ENCODE measurements around the gene APP. TPM values are rescaled to one million over a fixed set of nuclear protein-coding genes. Genes with fewer than 3 reads are reported as not detected.
A peak's percentile ranks its signal among the peaks of the same experiment; 100 is the strongest.

Gene APP
- total and polyA plus RNA-seq, 2 experiments from 2014 or later: 55.7 to 316 TPM

DNA sequence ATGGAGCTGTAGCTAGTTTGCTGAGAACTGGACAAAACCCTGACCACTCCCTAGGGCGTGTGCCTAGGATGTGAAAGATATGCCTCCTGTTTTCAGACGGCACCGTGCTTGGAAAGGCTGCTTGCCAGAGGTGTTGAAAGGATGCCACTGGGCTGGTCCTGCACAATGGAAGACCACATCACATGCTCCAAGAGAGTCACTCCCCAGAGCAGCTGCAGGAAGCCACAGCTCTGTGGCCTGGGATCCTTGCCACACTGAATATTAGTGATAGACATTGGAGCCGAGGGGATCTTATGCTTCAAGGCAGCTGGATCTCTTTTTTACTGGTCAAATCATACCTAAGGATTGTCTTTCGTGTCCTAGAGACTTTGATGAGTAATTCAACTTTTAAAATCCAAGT is 6.6 kb upstream of the APP start:
- H3K4me3 ChIP-seq: no peak overlapping the region
- no peaks in the 10 kb centered on the region for H3K27me3 ChIP-seq
- 78% methylated on average over 5 of the region's 5 CpGs for WGBS (ENCODE audit: low lambda C conversion rate, missing lambda C conversion rate)
- H3K27ac ChIP-seq: no peak overlapping the region
- no peaks in the 10 kb centered on the region for H4K20me1 ChIP-seq (ENCODE audit: insufficient read depth, poor library complexity, severe bottlenecking)
- H3K4me1 ChIP-seq (ENCODE audit: insufficient read depth): no peaks in the 10 kb centered on the region
- H3K4me2 ChIP-seq: no peak overlapping the region
- no peak overlapping the region for H2AFZ ChIP-seq
- TF ChIP-seq EZH2phosphoT487 (IDR thresholded peaks at IDR 0.05; ENCODE audit: low read depth, severe bottlenecking, unreplicated experiment) (no peak), EZH2 (IDR thresholded peaks at IDR 0.05; ENCODE audit: borderline replicate concordance) (no peak)
- TF ChIP-seq, protein P1, sequence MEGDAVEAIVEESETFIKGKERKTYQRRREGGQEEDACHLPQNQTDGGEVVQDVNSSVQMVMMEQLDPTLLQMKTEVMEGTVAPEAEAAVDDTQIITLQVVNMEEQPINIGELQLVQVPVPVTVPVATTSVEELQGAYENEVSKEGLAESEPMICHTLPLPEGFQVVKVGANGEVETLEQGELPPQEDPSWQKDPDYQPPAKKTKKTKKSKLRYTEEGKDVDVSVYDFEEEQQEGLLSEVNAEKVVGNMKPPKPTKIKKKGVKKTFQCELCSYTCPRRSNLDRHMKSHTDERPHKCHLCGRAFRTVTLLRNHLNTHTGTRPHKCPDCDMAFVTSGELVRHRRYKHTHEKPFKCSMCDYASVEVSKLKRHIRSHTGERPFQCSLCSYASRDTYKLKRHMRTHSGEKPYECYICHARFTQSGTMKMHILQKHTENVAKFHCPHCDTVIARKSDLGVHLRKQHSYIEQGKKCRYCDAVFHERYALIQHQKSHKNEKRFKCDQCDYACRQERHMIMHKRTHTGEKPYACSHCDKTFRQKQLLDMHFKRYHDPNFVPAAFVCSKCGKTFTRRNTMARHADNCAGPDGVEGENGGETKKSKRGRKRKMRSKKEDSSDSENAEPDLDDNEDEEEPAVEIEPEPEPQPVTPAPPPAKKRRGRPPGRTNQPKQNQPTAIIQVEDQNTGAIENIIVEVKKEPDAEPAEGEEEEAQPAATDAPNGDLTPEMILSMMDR (IDR thresholded peaks at IDR 0.05; ENCODE audit: poor library complexity): no peak
- DNase-seq (ENCODE audit: low spot score): no peak
- no peaks in the 10 kb centered on the region for H3K79me2 ChIP-seq
- no peaks in the 10 kb centered on the region for H3K36me3 ChIP-seq (replicated peaks; ENCODE audit: insufficient read depth, low read depth)
- H3K9me2 ChIP-seq (replicated peaks; ENCODE audit: insufficient read depth): no peaks in the 10 kb centered on the region
- H3K9me3 ChIP-seq (ENCODE audit: low read depth): no peaks in the 10 kb centered on the region

DNA sequence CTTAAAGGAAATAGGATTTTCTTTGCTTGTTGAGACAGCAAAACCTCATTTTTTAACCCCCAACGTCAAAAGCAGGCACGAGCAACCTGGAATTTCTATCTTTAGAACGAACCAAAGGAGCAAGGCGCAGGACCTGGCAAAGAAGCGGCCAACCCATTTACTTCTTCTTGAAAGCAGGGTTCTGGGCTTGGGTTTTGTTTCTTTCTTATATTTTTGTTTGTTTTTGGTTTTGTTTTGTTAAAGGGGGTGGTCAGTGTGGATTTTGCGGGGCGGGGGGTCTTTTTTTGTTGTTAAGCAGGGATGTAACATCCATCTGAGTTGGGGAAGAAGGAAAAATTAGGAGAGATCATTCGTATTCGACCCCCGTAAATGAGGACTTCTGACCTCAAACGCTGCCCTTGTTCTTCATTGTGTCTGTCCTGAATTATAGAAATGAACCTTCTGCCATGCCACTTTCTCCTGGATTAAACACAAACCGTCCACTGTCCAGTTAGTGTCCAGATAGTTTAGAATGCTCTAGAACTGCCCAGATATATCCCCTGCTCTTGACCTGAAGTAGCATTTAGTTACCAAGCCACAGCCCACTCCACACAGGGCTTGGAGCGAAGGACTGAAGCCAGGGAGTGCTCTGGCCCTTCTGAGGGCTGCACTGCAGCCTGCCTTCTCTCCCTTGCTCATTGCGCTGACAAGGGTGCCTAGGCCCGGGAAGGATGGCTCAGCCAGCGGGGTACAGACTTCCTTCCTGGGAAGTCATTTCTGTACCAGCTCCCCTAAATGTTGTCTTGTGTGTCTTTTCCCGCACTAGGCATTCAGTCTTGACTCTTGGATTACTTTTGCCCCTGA is 909 bp upstream of the APP start:
- WGBS (ENCODE audit: low lambda C conversion rate, missing lambda C conversion rate): 61% methylated on average over 16 of the region's 17 CpGs
- DNase-seq (ENCODE audit: low spot score): no peak
- peak overlapping the region; percentile 63 for H3K4me3 ChIP-seq
- no peaks in the 10 kb centered on the region for H3K9me3 ChIP-seq (ENCODE audit: low read depth)
- H3K36me3 ChIP-seq (replicated peaks; ENCODE audit: insufficient read depth, low read depth): no peaks in the 10 kb centered on the region
- H4K20me1 ChIP-seq (ENCODE audit: insufficient read depth, poor library complexity, severe bottlenecking): peaks cover 6% of the 10 kb centered on the region
- peak overlapping the region; percentile 90 for H2AFZ ChIP-seq
- H3K4me1 ChIP-seq (ENCODE audit: insufficient read depth): peaks cover 23% of the 10 kb centered on the region
- no peaks in the 10 kb centered on the region for H3K27me3 ChIP-seq
- H3K4me2 ChIP-seq: peak overlapping the region; percentile 83
- H3K9me2 ChIP-seq (replicated peaks; ENCODE audit: insufficient read depth): no peaks in the 10 kb centered on the region
- peaks cover 37% of the 10 kb centered on the region for H3K79me2 ChIP-seq
- H3K27ac ChIP-seq: peak overlapping the region; percentile 50
- TF ChIP-seq EZH2 (IDR thresholded peaks at IDR 0.05; ENCODE audit: borderline replicate concordance): no peak
- no peak for TF ChIP-seq EZH2phosphoT487 (IDR thresholded peaks at IDR 0.05; ENCODE audit: low read depth, severe bottlenecking, unreplicated experiment)
- TF ChIP-seq, protein P1 (IDR thresholded peaks at IDR 0.05; ENCODE audit: poor library complexity): no peak

DNA sequence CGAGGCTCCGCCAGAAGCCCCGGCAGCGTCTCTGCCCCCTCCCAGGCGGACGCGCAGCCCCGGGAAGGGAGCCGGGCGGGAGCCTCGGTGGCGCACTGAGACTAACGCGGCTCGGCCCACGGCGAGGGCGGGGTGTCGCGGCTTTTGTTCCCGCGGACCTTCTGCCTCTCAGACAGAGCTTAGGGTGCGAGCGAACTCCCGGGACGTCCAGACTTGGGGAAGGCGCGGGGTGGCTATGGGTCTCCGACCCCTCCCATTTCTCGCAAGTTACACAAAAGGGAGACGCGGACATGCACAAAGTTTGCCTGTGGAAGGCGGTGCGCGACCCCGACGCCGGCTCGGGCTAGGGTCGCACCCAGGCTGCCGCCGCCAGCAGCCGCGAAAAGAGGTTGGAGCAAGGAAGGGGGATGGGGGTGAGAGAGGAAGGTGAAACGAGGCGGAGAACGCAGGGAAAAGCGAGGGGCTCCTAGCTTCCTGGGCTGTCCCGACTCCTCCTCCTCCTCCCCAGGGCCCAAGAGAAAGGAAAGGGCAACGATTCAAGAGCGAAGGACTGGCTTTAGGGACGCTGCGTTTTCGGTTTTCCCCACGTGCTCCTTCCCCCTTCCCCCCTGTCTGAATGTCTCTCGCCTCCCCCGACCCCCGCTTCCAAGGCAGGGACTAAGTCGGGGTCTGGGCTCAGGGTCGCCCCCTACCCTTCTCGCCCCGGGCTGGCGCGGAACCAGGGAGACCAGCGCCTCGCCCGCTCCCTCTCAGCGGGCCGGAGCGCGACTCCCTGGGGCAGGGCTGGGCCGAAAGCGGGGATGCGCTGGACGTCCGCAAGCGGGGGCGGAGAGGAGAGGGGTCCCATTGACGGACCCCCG is 729 bp downstream of the APP start:
- no peaks in the 10 kb centered on the region for H3K27me3 ChIP-seq
- no peaks in the 10 kb centered on the region for H3K9me2 ChIP-seq (replicated peaks; ENCODE audit: insufficient read depth)
- no peaks in the 10 kb centered on the region for H3K36me3 ChIP-seq (replicated peaks; ENCODE audit: insufficient read depth, low read depth)
- peaks cover 16% of the 10 kb centered on the region for H4K20me1 ChIP-seq (ENCODE audit: insufficient read depth, poor library complexity, severe bottlenecking)
- peak overlapping the region; percentile 92 for H3K27ac ChIP-seq
- peaks cover 30% of the 10 kb centered on the region for H3K4me1 ChIP-seq (ENCODE audit: insufficient read depth)
- no peaks in the 10 kb centered on the region for H3K9me3 ChIP-seq (ENCODE audit: low read depth)
- H3K79me2 ChIP-seq: peaks cover 53% of the 10 kb centered on the region
- no peak for TF ChIP-seq EZH2 (IDR thresholded peaks at IDR 0.05; ENCODE audit: borderline replicate concordance)
- no peak for TF ChIP-seq EZH2phosphoT487 (IDR thresholded peaks at IDR 0.05; ENCODE audit: low read depth, severe bottlenecking, unreplicated experiment)
- TF ChIP-seq, protein P1 (IDR thresholded peaks at IDR 0.05; ENCODE audit: poor library complexity): no peak
- peak overlapping the region; percentile 99 for H3K4me3 ChIP-seq
- peak; percentile 69 for DNase-seq (ENCODE audit: low spot score)
- H2AFZ ChIP-seq: peak overlapping the region; percentile 95
- WGBS (ENCODE audit: low lambda C conversion rate, missing lambda C conversion rate): 1% methylated on average over 70 of the region's 80 CpGs
- peak overlapping the region; percentile 83 for H3K4me2 ChIP-seq
